Measurements from ENCODE around the gene SURF2. TPM values are rescaled to one million over a fixed set of nuclear protein-coding genes. Genes with fewer than 3 reads are reported as not detected.
"Not testable (repeated sequence)": the region's sequence is repeated elsewhere in the genome, so short reads cannot be mapped to it uniquely, and the experiment has no call there.

Gene SURF2
- total RNA-seq, 1 experiment from 2014 or later: 19.6 TPM

- no peak overlapping the region for H3K4me3 ChIP-seq
Observed at GRCh38 chr9:133383438-133383837, 27.1 kb downstream of the SURF2 start.

GRCh38 chr9:133384736-133385321 is 28.5 kb downstream of the SURF2 start:
- DNase-seq (ENCODE audit: low read depth in 1 of 2, low spot score in 2 of 2): no peak
- Histone ChIP-seq H3K4me1 (replicated peaks) (no peaks in the 10 kb centered on the region), H3K36me3 (no peaks in the 10 kb centered on the region), H3K9me3 (replicated peaks) (no peaks in the 10 kb centered on the region), H3K27ac (no peak overlapping the region), H3K4me3 (no peak overlapping the region), H3K27me3 (replicated peaks) (no peaks in the 10 kb centered on the region)

More at GRCh38 chr9:133383438-133383837, 27.1 kb downstream of the SURF2 start:
- H3K27me3 ChIP-seq (replicated peaks): no peaks in the 10 kb centered on the region
- no peaks in the 10 kb centered on the region for H3K36me3 ChIP-seq
- DNase-seq (ENCODE audit: low read depth in 1 of 2, low spot score in 2 of 2): no peak
- H3K9me3 ChIP-seq (replicated peaks): no peaks in the 10 kb centered on the region
- no peaks in the 10 kb centered on the region for H3K4me1 ChIP-seq (replicated peaks)
- H3K27ac ChIP-seq: no peak overlapping the region

- Histone ChIP-seq H3K4me1 (replicated peaks) (no peaks in the 10 kb centered on the region), H3K27ac (no peak overlapping the region), H3K27me3 (replicated peaks) (peaks cover 3% of the 10 kb centered on the region; the same call in 1 of the 2 replicates), H3K36me3 (no peaks in the 10 kb centered on the region), H3K4me3 (no peak overlapping the region), H3K9me3 (replicated peaks) (no peaks in the 10 kb centered on the region)
- no peak for DNase-seq (ENCODE audit: low read depth in 1 of 2, low spot score in 2 of 2)
Observed at GRCh38 chr9:133385452-133385851, 29.1 kb downstream of the SURF2 start.

- no peak overlapping the region for H3K27ac ChIP-seq
- no peaks in the 10 kb centered on the region for H3K9me3 ChIP-seq (replicated peaks)
- peaks cover 7% of the 10 kb centered on the region; the same call in 1 of the 2 replicates for H3K27me3 ChIP-seq (replicated peaks)
- H3K4me1 ChIP-seq (replicated peaks): no peaks in the 10 kb centered on the region
- no peak for DNase-seq (ENCODE audit: low read depth in 1 of 2, low spot score in 2 of 2)
- no peak overlapping the region for H3K4me3 ChIP-seq
- no peaks in the 10 kb centered on the region for H3K36me3 ChIP-seq
Observed at GRCh38 chr9:133386338-133386737, 30.0 kb downstream of the SURF2 start.

- no peaks in the 10 kb centered on the region for H3K36me3 ChIP-seq
- H3K27ac ChIP-seq: no peak overlapping the region
- H3K27me3 ChIP-seq (replicated peaks): peaks cover 7% of the 10 kb centered on the region; the same call in 1 of the 2 replicates
- H3K4me1 ChIP-seq (replicated peaks): no peaks in the 10 kb centered on the region
- no peaks in the 10 kb centered on the region for H3K9me3 ChIP-seq (replicated peaks)
- no peak overlapping the region for H3K4me3 ChIP-seq
- DNase-seq (ENCODE audit: low read depth in 1 of 2, low spot score in 2 of 2): no peak
Observed at GRCh38 chr9:133387680-133388079, 31.3 kb downstream of the SURF2 start.

GRCh38 chr9:133389025-133389557 is 32.7 kb downstream of the SURF2 start:
- H3K27ac ChIP-seq: no peak overlapping the region
- no peaks in the 10 kb centered on the region for H3K4me1 ChIP-seq (replicated peaks)
- no peak overlapping the region for H3K4me3 ChIP-seq
- DNase-seq (ENCODE audit: low read depth in 1 of 2, low spot score in 2 of 2): no peak
- H3K27me3 ChIP-seq (replicated peaks): peaks cover 7% of the 10 kb centered on the region; the same call in 1 of the 2 replicates
- no peaks in the 10 kb centered on the region for H3K36me3 ChIP-seq
- no peaks in the 10 kb centered on the region for H3K9me3 ChIP-seq (replicated peaks)

- H3K9me3 ChIP-seq (replicated peaks): no peaks in the 10 kb centered on the region
- H3K4me1 ChIP-seq (replicated peaks): no peaks in the 10 kb centered on the region
- no peaks in the 10 kb centered on the region for H3K36me3 ChIP-seq
- peaks cover 7% of the 10 kb centered on the region; the same call in 1 of the 2 replicates for H3K27me3 ChIP-seq (replicated peaks)
- DNase-seq (ENCODE audit: low read depth in 1 of 2, low spot score in 2 of 2): no peak
- no peak overlapping the region for H3K4me3 ChIP-seq
- H3K27ac ChIP-seq: no peak overlapping the region
Observed at GRCh38 chr9:133389562-133389961, 33.2 kb downstream of the SURF2 start.

GRCh38 chr9:133390713-133391112 is 34.4 kb downstream of the SURF2 start:
- Histone ChIP-seq H3K27ac (no peak overlapping the region), H3K4me1 (replicated peaks) (no peaks in the 10 kb centered on the region), H3K27me3 (replicated peaks) (peaks cover 7% of the 10 kb centered on the region), H3K36me3 (no peaks in the 10 kb centered on the region), H3K9me3 (replicated peaks) (no peaks in the 10 kb centered on the region), H3K4me3 (no peak overlapping the region)
- DNase-seq (ENCODE audit: low read depth in 1 of 2, low spot score in 2 of 2): no peak

GRCh38 chr9:133391449-133391848 is 35.1 kb downstream of the SURF2 start:
- not testable (repeated sequence) for H3K27ac ChIP-seq; H3K9me3 ChIP-seq (replicated peaks); H3K4me3 ChIP-seq; DNase-seq (ENCODE audit: low read depth in 1 of 2, low spot score in 2 of 2); H3K27me3 ChIP-seq (replicated peaks); H3K4me1 ChIP-seq (replicated peaks); H3K36me3 ChIP-seq

GRCh38 chr9:133392308-133392707 is 36.0 kb downstream of the SURF2 start:
- H3K27me3 ChIP-seq (replicated peaks); DNase-seq (ENCODE audit: low read depth in 1 of 2, low spot score in 2 of 2); H3K4me3 ChIP-seq; H3K27ac ChIP-seq; H3K4me1 ChIP-seq (replicated peaks); H3K9me3 ChIP-seq (replicated peaks); H3K36me3 ChIP-seq: not testable (repeated sequence)

- no peak overlapping the region for H3K4me3 ChIP-seq
- no peak overlapping the region for H3K27ac ChIP-seq
- H3K27me3 ChIP-seq (replicated peaks): peaks cover 7% of the 10 kb centered on the region
- no peaks in the 10 kb centered on the region for H3K36me3 ChIP-seq
- no peaks in the 10 kb centered on the region for H3K4me1 ChIP-seq (replicated peaks)
- DNase-seq (ENCODE audit: low read depth in 1 of 2, low spot score in 2 of 2): no peak
- no peaks in the 10 kb centered on the region for H3K9me3 ChIP-seq (replicated peaks)
Observed at GRCh38 chr9:133393399-133393798, 37.0 kb downstream of the SURF2 start.

- no peak for DNase-seq (ENCODE audit: low read depth in 1 of 2, low spot score in 2 of 2)
- Histone ChIP-seq H3K4me1 (replicated peaks) (no peaks in the 10 kb centered on the region), H3K36me3 (no peaks in the 10 kb centered on the region), H3K9me3 (replicated peaks) (no peaks in the 10 kb centered on the region), H3K27ac (no peak overlapping the region), H3K4me3 (no peak overlapping the region), H3K27me3 (replicated peaks) (peaks cover 7% of the 10 kb centered on the region)
Observed at GRCh38 chr9:133394687-133395271, 38.4 kb downstream of the SURF2 start.

GRCh38 chr9:133396952-133397351 is 40.6 kb downstream of the SURF2 start:
- Histone ChIP-seq H3K27ac (no peak overlapping the region), H3K27me3 (replicated peaks) (no peaks in the 10 kb centered on the region; the same call in 1 of the 2 replicates)
- no peak for DNase-seq (ENCODE audit: low read depth in 1 of 2, low spot score in 2 of 2)

GRCh38 chr9:133397370-133397769 is 41.0 kb downstream of the SURF2 start:
- H3K9me3 ChIP-seq (replicated peaks): no peaks in the 10 kb centered on the region
- DNase-seq (ENCODE audit: low read depth in 1 of 2, low spot score in 2 of 2): no peak
- no peaks in the 10 kb centered on the region for H3K4me1 ChIP-seq (replicated peaks)
- no peak overlapping the region for H3K27ac ChIP-seq
- no peak overlapping the region for H3K4me3 ChIP-seq
- no peaks in the 10 kb centered on the region; the same call in 1 of the 2 replicates for H3K27me3 ChIP-seq (replicated peaks)
- no peaks in the 10 kb centered on the region for H3K36me3 ChIP-seq

More at GRCh38 chr9:133396952-133397351, 40.6 kb downstream of the SURF2 start:
- Histone ChIP-seq H3K9me3 (replicated peaks) (no peaks in the 10 kb centered on the region), H3K4me3 (no peak overlapping the region), H3K4me1 (replicated peaks) (no peaks in the 10 kb centered on the region), H3K36me3 (no peaks in the 10 kb centered on the region)
